ENCODE data around the gene ARHGAP11A.
A peak's percentile ranks its signal among the peaks of the same experiment; 100 is the strongest.

The ARHGAP11A gene

GRCh38 chr15:32657198-32657883 is 42.0 kb downstream of the ARHGAP11A start:
- DNase-seq: no peak

- DNase-seq: no peak
These were observed 42.6 kb downstream of the ARHGAP11A start for GRCh38 chr15:32657941-32658340.

GRCh38 chr15:32659340-32660155 is 44.2 kb downstream of the ARHGAP11A start:
- DNase-seq: peak; percentile 24 to 47

- DNase-seq: no peak
These were observed 48.4 kb downstream of the ARHGAP11A start for GRCh38 chr15:32663671-32664070.

GRCh38 chr15:32664796-32665195 is 49.5 kb downstream of the ARHGAP11A start:
- DNase-seq: no peak

- no peak for DNase-seq
These were observed 52.0 kb downstream of the ARHGAP11A start for GRCh38 chr15:32667321-32667720.

- DNase-seq: no peak
These were observed 53.6 kb downstream of the ARHGAP11A start for GRCh38 chr15:32668942-32669341.

GRCh38 chr15:32669896-32670611 is 54.8 kb downstream of the ARHGAP11A start:
- no peak for DNase-seq

- DNase-seq: no peak
These were observed 55.3 kb downstream of the ARHGAP11A start for GRCh38 chr15:32670623-32671022.

- DNase-seq: no peak
These were observed 56.3 kb downstream of the ARHGAP11A start for GRCh38 chr15:32671339-32672325.

- no peak for DNase-seq
These were observed 59.4 kb downstream of the ARHGAP11A start for GRCh38 chr15:32674681-32675080.

- DNase-seq: no peak
These were observed 60.2 kb downstream of the ARHGAP11A start for GRCh38 chr15:32675466-32675865.

- no peak for DNase-seq
These were observed 60.9 kb downstream of the ARHGAP11A start for GRCh38 chr15:32676169-32676568.

- peak; percentile 64 to 70 for DNase-seq
These were observed 62.0 kb downstream of the ARHGAP11A start for GRCh38 chr15:32677238-32677750.

- no peak for DNase-seq
These were observed 64.0 kb downstream of the ARHGAP11A start for GRCh38 chr15:32679298-32679690.

- no peak for DNase-seq
These were observed 67.3 kb downstream of the ARHGAP11A start for GRCh38 chr15:32682569-32682968.

- DNase-seq: no peak
These were observed 67.8 kb downstream of the ARHGAP11A start for GRCh38 chr15:32682977-32683630.

- no peak for DNase-seq
These were observed 68.7 kb downstream of the ARHGAP11A start for GRCh38 chr15:32683906-32684584.

GRCh38 chr15:32685576-32685975 is 70.3 kb downstream of the ARHGAP11A start:
- no peak for DNase-seq

- DNase-seq: no peak
These were observed 72.3 kb downstream of the ARHGAP11A start for GRCh38 chr15:32687556-32687955.

- DNase-seq: peak; percentile 54 to 67
These were observed 72.9 kb downstream of the ARHGAP11A start for GRCh38 chr15:32688151-32688639.
